ENCODE results near the gene SP110.

Gene SP110

DNA sequence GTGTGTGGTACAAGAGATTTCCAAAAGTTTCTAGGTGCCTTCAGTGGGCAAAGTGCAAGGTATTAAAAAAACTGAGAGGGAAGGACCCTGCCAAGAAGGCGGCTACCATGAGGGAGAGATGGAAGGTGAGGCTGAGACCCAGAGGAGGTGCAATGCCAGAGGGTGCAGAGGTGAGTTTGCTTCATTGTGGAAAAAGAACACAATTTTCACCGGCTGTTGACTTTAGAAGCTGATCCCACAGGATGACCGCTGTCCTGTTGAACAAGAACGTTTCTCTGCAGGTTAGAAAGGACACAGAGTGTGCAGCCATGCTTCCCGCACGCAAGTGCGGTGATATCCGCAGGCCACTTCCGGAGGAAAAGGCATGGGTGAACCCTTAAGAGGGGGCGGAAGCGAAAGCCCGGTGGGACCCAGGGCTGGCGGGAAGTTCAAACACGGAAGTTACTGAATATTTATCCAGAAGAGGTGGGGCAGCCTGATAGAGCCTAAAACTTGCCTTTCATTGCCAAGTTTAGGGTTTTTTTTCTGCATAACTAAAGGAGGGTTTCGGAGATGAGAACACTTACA is 16.6 kb downstream of the SP110 start:
- H3K4me3 ChIP-seq (ENCODE audit: control insufficient read depth, low read depth, low read length): no peak overlapping the region
- no peak for DNase-seq (ENCODE audit: low read depth)
- TF ChIP-seq, protein P1, sequence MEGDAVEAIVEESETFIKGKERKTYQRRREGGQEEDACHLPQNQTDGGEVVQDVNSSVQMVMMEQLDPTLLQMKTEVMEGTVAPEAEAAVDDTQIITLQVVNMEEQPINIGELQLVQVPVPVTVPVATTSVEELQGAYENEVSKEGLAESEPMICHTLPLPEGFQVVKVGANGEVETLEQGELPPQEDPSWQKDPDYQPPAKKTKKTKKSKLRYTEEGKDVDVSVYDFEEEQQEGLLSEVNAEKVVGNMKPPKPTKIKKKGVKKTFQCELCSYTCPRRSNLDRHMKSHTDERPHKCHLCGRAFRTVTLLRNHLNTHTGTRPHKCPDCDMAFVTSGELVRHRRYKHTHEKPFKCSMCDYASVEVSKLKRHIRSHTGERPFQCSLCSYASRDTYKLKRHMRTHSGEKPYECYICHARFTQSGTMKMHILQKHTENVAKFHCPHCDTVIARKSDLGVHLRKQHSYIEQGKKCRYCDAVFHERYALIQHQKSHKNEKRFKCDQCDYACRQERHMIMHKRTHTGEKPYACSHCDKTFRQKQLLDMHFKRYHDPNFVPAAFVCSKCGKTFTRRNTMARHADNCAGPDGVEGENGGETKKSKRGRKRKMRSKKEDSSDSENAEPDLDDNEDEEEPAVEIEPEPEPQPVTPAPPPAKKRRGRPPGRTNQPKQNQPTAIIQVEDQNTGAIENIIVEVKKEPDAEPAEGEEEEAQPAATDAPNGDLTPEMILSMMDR (conservative IDR thresholded peaks at IDR 0.05; ENCODE audit: control insufficient read depth, insufficient read depth, low read depth, low read length): no peak

DNA sequence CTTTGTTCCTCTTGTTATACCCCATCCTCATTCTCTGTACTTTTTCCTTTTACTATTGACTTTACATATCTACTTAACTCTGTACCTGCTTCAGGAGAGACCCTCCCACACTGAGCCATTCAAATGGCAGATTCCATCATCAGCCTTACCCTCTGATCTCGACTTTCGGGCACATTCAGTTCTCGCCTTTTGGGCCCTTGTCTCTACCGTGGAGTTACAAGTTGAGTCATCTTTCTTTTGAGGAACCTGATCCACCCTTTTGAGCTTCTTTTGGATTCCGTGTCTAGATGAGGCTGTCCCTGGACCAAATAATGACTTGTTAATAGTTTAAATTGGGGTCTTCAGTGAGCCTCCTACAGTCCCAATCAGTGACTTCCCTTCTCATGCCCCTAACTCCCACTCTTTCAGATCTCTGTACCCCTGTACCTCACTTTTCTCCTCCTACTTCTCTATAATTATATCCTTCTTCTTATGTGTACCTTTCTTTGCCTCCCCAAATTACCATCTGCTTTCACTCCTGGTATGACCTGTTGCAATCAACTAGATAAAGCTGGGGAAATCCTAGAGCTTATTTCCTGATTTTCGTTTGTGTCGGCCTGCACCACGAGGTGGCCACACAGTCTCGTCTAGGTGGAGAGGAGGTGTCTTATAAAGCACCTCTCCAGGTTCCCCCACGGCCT is 17.2 kb downstream of the SP110 start:
- TF ChIP-seq, protein P1 (conservative IDR thresholded peaks at IDR 0.05; ENCODE audit: control insufficient read depth, insufficient read depth, low read depth, low read length): no peak
- no peak overlapping the region for H3K4me3 ChIP-seq (ENCODE audit: control insufficient read depth, low read depth, low read length)
- no peak for DNase-seq (ENCODE audit: low read depth)

DNA sequence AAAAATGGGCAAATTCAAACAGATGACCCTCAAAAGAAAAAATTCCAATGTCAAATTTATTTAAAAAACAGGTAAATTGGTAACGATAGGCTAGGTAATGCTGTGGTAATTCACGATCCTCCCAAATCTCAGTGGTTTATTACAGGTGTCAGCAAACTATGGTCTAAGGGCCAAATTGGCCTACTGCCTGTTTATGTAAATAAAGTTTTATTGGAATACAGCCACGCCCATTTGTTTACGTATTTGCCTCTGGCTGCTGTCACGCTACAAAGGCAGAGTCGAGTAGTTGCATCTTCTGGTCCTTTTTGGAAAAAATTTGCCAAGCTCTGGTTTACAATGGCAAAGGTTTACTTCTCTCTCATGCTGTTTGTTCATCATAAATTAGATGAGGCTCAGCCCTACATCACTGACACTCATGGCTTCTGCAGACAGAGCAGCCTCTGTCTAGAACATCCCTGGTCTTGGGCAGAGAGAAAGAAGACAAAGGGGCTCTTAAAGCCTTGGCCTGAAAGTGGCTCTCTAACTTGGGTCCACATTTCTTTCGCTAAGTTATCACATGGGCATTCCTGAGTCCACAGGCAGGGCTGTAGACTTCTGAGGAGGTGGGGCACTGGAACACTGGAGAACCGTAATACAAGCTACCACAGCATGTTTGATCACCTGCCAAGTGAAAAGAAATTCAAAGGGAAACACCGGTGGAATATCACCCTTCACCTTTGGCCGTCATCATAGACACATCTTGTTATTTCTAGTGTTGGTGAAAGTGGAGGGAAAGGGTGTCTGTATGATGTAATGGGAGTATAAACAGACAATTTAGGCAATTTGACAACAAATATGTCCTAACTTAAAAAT is 34.8 kb downstream of the SP110 start:
- no peak overlapping the region for H3K4me3 ChIP-seq (ENCODE audit: control insufficient read depth, low read depth, low read length)
- DNase-seq (ENCODE audit: low read depth): peak; percentile 6
- TF ChIP-seq, protein P1 (conservative IDR thresholded peaks at IDR 0.05; ENCODE audit: control insufficient read depth, insufficient read depth, low read depth, low read length): no peak

DNA sequence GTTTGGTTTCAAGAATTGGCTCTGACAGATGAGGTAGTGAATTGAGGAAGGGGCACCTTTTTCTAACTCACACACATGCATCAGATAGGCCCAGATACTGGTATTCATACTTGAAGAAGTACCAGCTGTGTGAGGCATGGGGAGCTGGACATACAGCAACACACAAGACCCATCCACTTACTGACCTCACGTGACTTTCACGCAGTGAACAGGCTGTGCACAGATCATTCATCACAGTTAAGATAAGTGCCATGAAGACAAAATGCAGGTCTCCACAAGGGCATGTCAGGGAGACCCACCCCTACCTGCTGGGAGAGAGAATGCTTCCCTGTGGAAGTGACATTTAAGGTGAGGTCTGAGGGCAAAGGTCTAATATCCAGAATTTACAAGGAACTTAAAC is 38.6 kb downstream of the SP110 start:
- no peak for DNase-seq (ENCODE audit: low read depth)
- TF ChIP-seq, protein P1 (conservative IDR thresholded peaks at IDR 0.05; ENCODE audit: control insufficient read depth, insufficient read depth, low read depth, low read length): no peak
- no peak overlapping the region for H3K4me3 ChIP-seq (ENCODE audit: control insufficient read depth, low read depth, low read length)

DNA sequence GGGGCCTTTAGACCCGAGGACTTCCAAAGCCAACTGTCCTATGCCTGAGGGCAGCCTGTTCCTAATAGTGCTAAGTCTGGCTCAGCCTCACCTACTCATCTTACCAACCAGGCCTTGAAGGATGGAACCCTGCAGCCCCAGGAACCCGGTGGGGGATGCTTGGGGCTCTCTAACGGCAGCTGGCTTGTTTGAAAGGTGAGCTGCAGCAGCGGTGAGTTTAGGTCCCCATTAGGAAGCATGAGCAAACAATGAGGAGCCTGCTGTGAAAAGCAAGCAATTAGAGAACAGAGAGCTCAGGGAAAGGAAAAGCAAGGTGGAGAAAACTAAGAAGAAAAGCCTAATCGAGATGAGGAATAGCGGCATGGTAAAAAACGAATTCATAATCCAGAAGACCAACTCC is 39.9 kb downstream of the SP110 start:
- TF ChIP-seq, protein P1 (conservative IDR thresholded peaks at IDR 0.05; ENCODE audit: control insufficient read depth, insufficient read depth, low read depth, low read length): no peak
- no peak overlapping the region for H3K4me3 ChIP-seq (ENCODE audit: control insufficient read depth, low read depth, low read length)
- no peak for DNase-seq (ENCODE audit: low read depth)

DNA sequence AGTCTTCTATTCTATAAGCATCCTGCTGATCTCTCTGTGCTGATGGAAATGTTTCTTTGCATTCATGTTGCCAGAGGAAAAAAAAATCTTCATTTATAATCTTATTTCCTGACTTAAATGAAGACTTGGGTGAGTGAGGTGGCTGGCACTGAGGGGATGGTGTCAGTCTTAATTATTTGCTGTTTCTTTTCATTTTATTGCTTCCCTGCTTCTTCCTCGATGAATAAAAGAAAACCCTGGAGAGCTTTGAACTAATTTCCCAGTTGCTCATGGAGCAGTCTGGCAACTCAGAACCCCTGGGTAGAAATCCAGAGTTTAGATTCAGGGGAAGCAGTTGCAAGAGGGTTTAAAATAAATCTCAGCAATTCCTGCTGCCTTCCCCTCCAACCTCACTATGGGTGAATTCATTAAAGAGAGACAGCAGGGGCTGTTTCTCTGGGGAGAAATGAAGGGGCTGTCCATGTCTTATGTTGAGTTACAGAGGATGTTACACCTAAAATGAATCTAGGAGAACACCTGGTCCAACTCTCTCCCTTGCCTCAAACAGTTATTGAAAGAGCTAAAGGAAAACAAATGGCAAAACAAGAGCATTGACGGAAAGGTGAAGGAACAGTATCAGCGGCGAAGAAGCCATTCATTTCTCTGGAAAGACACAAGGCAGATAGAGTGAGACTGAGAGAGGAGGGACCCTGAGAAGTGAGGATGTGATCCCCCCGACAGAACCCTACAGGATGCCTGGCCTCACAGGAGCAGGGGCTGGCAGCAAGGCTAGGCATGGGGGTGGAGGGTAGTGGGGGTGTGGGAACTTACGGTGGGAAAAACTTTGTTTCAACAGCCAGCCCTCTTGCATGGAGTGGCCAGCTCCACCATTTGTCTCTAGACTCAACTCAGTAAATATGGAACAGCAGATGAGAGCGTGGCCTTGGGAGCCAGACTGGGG is 41.0 kb downstream of the SP110 start:
- TF ChIP-seq, protein P1 (conservative IDR thresholded peaks at IDR 0.05; ENCODE audit: control insufficient read depth, insufficient read depth, low read depth, low read length): no peak
- H3K4me3 ChIP-seq (ENCODE audit: control insufficient read depth, low read depth, low read length): no peak overlapping the region
- no peak for DNase-seq (ENCODE audit: low read depth)
